Esophagus (tissue), 2 donors: ENCODE measurements around the gene SUSD4. TPM values are rescaled to one million over a fixed set of nuclear protein-coding genes. Genes with fewer than 3 reads are reported as not detected.

Experiments used
- H3K27ac ChIP-seq, 2 donors: one replicate each; pipeline ENCODE4 v1.5.1; 2013; ENCODE audit warnings: low read depth in 2 of 2, mild to moderate bottlenecking in 2 of 2, inconsistent platforms in 1 of 2, low read length in 1 of 2, moderate library complexity in 1 of 2
- H3K27me3 ChIP-seq, 2 donors: one replicate each; pipeline ENCODE4 v1.6.1; 2013; ENCODE audit warnings: low read length in 2 of 2, control low read depth in 1 of 2, mild to moderate bottlenecking in 1 of 2; ENCODE audit not compliant: insufficient read depth in 2 of 2, control insufficient read depth in 1 of 2
- H3K36me3 ChIP-seq, 2 donors: one replicate each; pipeline ENCODE4 v1.6.1; 2013; ENCODE audit warnings: low read length in 1 of 2; ENCODE audit not compliant: control insufficient read depth in 2 of 2, insufficient read depth in 2 of 2
- H3K4me1 ChIP-seq, 2 donors: one replicate each; pipeline ENCODE4 v1.6.1; 2013; ENCODE audit warnings: low read length in 1 of 2; ENCODE audit not compliant: control insufficient read depth in 2 of 2, insufficient read depth in 2 of 2
- H3K4me3 ChIP-seq, 2 donors: one replicate each; pipeline ENCODE4 v1.5.1; 2013; ENCODE audit warnings: low read length in 2 of 2, mild to moderate bottlenecking in 2 of 2, low read depth in 1 of 2, moderate library complexity in 1 of 2
- H3K9me3 ChIP-seq, 2 donors: one replicate each; pipeline ENCODE4 v1.6.1; 2013; ENCODE audit warnings: mild to moderate bottlenecking in 2 of 2, low read depth in 1 of 2, low read length in 1 of 2, moderate library complexity in 1 of 2; ENCODE audit not compliant: control insufficient read depth in 2 of 2, insufficient read depth in 1 of 2
- whole genome bisulfite sequencing, 2 donors: extraction: QIAGEN DNeasy Blood & Tissue Kit; methylation state at CpG; one replicate each; pipeline ENCODE4 v1.1.7; 2013; 5-methylcytosine and 5-hydroxymethylcytosine counted together
- polyA plus RNA-seq, 2 donors: library from polyadenylated mRNA; stranded (reverse); fragments of 200-250 nt; gene quantifications; one replicate each; pipeline ENCODE4 v1.2.3, GENCODE V29; 2013
- donor health status: healthy with polysubstance abuse.
- donor health status: Bipolar disorder and iron deficiency.

The SUSD4 gene
- 10 to 100 TPM; 39.5 to 50.5 TPM for polyA plus RNA-seq

DNA sequence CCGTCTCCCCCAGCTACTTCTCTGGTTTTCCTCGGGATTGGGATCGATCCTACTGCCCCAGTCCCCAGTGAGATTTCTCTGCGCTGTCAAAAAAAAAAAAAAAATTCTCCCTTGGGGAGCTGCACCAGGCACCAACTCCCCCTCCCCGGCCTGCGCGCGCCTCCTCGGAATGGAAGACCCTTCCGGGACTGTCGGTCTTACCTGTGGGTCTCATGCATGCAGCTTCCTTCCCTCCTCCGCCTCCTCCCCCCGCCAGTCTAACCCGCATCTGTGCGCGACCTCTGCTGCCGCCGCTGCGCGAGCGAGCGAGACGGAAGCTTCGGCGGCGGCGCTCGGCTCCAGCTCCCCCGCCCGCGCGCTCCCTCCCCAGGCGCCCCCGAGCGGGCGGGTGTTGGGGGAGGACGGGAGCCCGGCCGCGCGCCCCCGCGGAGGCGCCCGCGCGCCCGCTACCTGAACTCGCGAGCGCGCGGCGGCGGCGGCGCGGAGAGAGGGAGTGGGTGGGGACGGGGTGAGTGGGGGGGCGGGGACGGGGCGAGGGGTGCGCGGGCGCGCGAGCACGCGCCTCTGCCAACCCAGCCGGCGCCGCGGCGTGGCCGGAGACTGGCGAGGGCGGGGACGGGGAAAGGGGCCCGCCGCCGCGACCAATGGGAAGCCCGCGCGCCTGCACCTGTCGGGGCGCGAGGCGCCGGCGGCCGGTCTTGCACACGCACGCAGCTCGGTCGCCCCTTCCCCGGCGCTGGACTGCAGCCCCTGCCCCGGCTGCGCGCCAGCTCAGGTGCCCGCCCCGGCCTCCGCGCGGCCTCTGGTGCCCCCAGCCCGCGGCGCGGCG lies at the start of gene SUSD4:
SUSD4 (minus strand) TSS at position 321 of the 829 bp plus-strand sequence. CDS start 751 bp downstream, outside the sequence.
- no peaks in the 10 kb centered on the region for H3K36me3 ChIP-seq
- peaks cover 5 to 10% of the 10 kb centered on the region in 2 donors for H3K4me1 ChIP-seq
- no peaks in the 10 kb centered on the region for H3K9me3 ChIP-seq
- peak within 1 kb of the TSS; percentile 12 to 67 for H3K27ac ChIP-seq
- WGBS, 2 donors, result 0 to 1% methylated on average over 35 to 111 of the region's 111 CpGs
- no peaks in the 10 kb centered on the region for H3K27me3 ChIP-seq
- H3K4me3 ChIP-seq, result peak within 1 kb of the TSS; percentile 56 to 80

DNA sequence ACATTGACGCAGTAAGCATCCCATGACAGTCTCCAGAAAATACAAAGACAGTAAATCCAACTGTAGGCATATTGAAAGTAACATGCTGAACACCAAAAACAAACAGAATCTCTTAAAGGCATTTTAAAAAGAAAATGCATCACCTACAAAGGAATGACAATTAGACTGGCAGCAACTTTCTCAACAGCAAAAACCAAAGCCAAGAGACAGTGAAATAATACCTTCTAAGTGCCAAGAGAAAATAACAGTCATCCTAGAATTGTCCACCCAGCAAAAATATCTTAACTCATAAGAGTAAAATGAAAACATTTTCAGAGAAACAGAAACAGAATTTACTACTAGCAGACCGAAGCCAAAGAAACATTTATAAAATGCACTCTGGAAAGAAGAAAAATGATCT lies 49.2 kb upstream of the SUSD4 start:
- no peaks in the 10 kb centered on the region for H3K4me1 ChIP-seq
- H3K4me3 ChIP-seq, result no peak overlapping the region
- WGBS, 2 donors, result 74 to 79% methylated on average over 2 of the region's 2 CpGs
- H3K9me3 ChIP-seq, result no peaks in the 10 kb centered on the region
- no peaks in the 10 kb centered on the region for H3K27me3 ChIP-seq
- no peak overlapping the region for H3K27ac ChIP-seq
- no peaks in the 10 kb centered on the region for H3K36me3 ChIP-seq

DNA sequence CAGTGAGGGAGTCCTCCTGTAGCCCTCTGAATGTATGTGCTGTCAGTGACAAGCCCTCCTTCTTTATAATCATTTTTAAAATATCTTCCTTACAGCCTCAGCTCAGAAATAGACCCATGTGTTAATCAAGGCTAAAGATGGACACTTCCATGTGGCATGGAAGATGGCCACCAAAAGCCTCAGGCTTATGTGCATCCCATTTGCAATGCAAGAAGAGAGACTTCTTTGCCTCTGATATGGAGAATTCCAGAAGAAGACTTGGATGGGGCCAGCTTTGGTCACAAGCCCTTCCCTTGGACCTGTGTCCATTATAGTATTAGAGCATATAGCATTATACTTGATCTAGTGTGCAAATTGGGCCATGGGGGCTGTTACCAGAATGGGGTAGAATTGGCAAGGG lies 47.7 kb upstream of the SUSD4 start:
- H3K27ac ChIP-seq, result no peak overlapping the region
- no peaks in the 10 kb centered on the region for H3K36me3 ChIP-seq
- H3K27me3 ChIP-seq, result no peaks in the 10 kb centered on the region
- H3K9me3 ChIP-seq, result no peaks in the 10 kb centered on the region
- H3K4me3 ChIP-seq, result no peak overlapping the region
- H3K4me1 ChIP-seq, result no peaks in the 10 kb centered on the region

DNA sequence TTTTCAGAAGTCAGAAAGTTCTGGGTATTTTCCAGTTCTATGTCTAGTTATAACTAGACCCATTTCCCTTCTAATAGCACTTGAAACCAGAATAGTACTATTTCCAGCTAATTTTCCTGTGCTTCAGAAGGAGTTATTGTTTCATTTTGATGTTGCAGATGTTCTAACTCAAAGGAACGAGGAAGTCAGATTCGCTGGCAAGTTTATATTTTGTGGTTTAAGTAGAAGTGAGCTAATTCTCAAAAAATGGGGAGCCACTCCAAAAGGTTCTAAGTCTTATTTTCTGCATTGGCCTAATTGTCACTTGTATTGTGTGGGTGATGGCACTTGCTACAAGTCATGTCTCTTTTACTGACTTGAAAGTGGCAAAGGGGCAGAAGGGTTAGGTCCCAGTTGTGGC lies 47.3 kb upstream of the SUSD4 start:
- Histone ChIP-seq H3K36me3 (no peaks in the 10 kb centered on the region), H3K4me3 (no peak overlapping the region), H3K27ac (no peak overlapping the region), H3K4me1 (no peaks in the 10 kb centered on the region), H3K27me3 (no peaks in the 10 kb centered on the region), H3K9me3 (no peaks in the 10 kb centered on the region)
- WGBS, 2 donors, result 45 to 51% methylated on average over 2 of the region's 2 CpGs

GRCh38 chr1:223410036-223410435 lies 46.1 kb upstream of the SUSD4 start:
- no peak overlapping the region for H3K4me3 ChIP-seq
- no peak overlapping the region for H3K27ac ChIP-seq
- no peaks in the 10 kb centered on the region for H3K4me1 ChIP-seq
- no peaks in the 10 kb centered on the region for H3K27me3 ChIP-seq
- H3K36me3 ChIP-seq, result no peaks in the 10 kb centered on the region
- no peaks in the 10 kb centered on the region for H3K9me3 ChIP-seq

- WGBS, 2 donors, result 85 to 90% methylated on average over 3 of the region's 3 CpGs
- Histone ChIP-seq H3K4me1 (peaks cover 0 to 2% of the 10 kb centered on the region in 2 donors), H3K27me3 (no peaks in the 10 kb centered on the region), H3K36me3 (no peaks in the 10 kb centered on the region), H3K27ac (no peak overlapping the region), H3K4me3 (no peak overlapping the region), H3K9me3 (no peaks in the 10 kb centered on the region)
Observed at GRCh38 chr1:223405507-223405906, 41.5 kb upstream of the SUSD4 start.

DNA sequence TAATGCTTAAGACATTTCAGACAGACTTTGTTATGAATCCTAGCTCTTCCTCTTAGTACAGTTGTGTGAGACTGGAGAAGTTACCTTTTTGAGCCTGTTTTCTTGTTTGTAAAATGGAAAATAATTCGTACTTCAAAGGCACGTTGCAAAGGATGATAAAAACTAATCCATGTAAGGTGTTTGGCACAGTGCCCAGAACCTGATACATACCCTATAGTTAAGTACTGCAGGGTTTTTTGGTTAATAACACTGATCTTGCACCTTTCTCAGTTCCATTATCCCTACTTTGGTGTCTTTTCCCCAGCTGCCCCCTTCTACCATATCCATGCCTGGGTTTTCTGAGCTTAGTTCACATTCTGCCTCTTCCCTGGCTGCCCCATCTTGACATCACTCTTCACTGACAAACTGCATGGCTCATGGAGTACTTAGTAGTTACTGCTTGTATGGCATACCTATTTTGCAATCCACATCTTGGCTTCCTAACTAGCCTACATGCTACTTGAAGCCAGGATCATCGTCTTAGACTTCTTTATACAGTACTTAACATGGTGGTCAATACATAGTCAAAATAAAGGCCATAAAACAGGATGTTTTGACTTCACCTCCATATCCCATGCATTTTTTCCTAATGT lies 39.3 kb upstream of the SUSD4 start:
- Histone ChIP-seq H3K4me3 (no peak overlapping the region), H3K4me1 (peaks cover 0 to 2% of the 10 kb centered on the region in 2 donors), H3K27me3 (no peaks in the 10 kb centered on the region), H3K9me3 (no peaks in the 10 kb centered on the region), H3K27ac (no peak overlapping the region), H3K36me3 (no peaks in the 10 kb centered on the region)
- WGBS, 2 donors, result 46 to 52% methylated on average over 3 of the region's 3 CpGs

- WGBS, 2 donors, result 63 to 74% methylated on average over 2 of the region's 2 CpGs
- H3K4me3 ChIP-seq, result no peak overlapping the region
- no peaks in the 10 kb centered on the region for H3K9me3 ChIP-seq
- no peaks in the 10 kb centered on the region for H3K27me3 ChIP-seq
- no peak overlapping the region for H3K27ac ChIP-seq
- no peaks in the 10 kb centered on the region for H3K36me3 ChIP-seq
- peaks cover 0 to 2% of the 10 kb centered on the region in 2 donors for H3K4me1 ChIP-seq
Observed at GRCh38 chr1:223402790-223403142, 38.8 kb upstream of the SUSD4 start.

GRCh38 chr1:223401873-223402789 lies 38.2 kb upstream of the SUSD4 start:
- Histone ChIP-seq H3K9me3 (no peaks in the 10 kb centered on the region), H3K36me3 (no peaks in the 10 kb centered on the region), H3K27me3 (no peaks in the 10 kb centered on the region), H3K27ac (no peak overlapping the region), H3K4me1 (peaks cover 0 to 2% of the 10 kb centered on the region in 2 donors), H3K4me3 (no peak overlapping the region)
- WGBS, 2 donors, result 52 to 57% methylated on average over 2 of the region's 2 CpGs
